ENCODE measurements around the gene KCNC2. TPM values are rescaled to one million over a fixed set of nuclear protein-coding genes. Genes with fewer than 3 reads are reported as not detected.

KCNC2 gene
- total and polyA plus RNA-seq, 2 donors from 2014 or later = not detected

- FAIRE-seq = no peak
- Histone ChIP-seq H3K9me3 (ENCODE audit: control insufficient read depth in 2 of 3, insufficient read depth in 1 of 3, low read length in 3 of 3) (no peaks in the 10 kb centered on the region), H3K4me3 (ENCODE audit: low read length in 3 of 3) (no peak overlapping the region), H3K27me3 (ENCODE audit: control insufficient read depth, insufficient read depth, low read length) (no peaks in the 10 kb centered on the region), H3K4me1 (ENCODE audit: control insufficient read depth in 2 of 3, insufficient read depth in 2 of 3, low read depth in 1 of 3, low read length in 3 of 3) (no peaks in the 10 kb centered on the region), H3K27ac (ENCODE audit: low read depth in 2 of 2, low read length in 2 of 2) (no peak overlapping the region), H3K9ac (ENCODE audit: low read length in 3 of 3) (no peak overlapping the region), H3K36me3 (ENCODE audit: control insufficient read depth in 2 of 3, insufficient read depth in 3 of 3, low read length in 3 of 3) (no peaks in the 10 kb centered on the region)
- no peak for DNase-seq
- no peak for TF ChIP-seq CTCF (IDR thresholded peaks at IDR 0.05; ENCODE audit: borderline replicate concordance, extremely low read depth, insufficient read depth)
- intact Hi-C loops (cut with DNase I) = no loop called here
These were observed 46.8 kb downstream of the KCNC2 start for GRCh38 chr12:75162845-75163244.

- no peaks in the 10 kb centered on the region for H3K27me3 ChIP-seq (ENCODE audit: control insufficient read depth, insufficient read depth, low read length)
- H3K4me1 ChIP-seq (ENCODE audit: control insufficient read depth in 2 of 3, insufficient read depth in 2 of 3, low read depth in 1 of 3, low read length in 3 of 3) = no peaks in the 10 kb centered on the region
- no peak overlapping the region for H3K4me3 ChIP-seq (ENCODE audit: low read length in 3 of 3)
- intact Hi-C loops (cut with DNase I) = no loop called here
- DNase-seq = peak in 2 of 5 donors; percentile 51 to 56
- no peak overlapping the region for H3K9ac ChIP-seq (ENCODE audit: low read length in 3 of 3)
- FAIRE-seq = no peak
- H3K27ac ChIP-seq (ENCODE audit: low read depth in 2 of 2, low read length in 2 of 2) = no peak overlapping the region
- H3K36me3 ChIP-seq (ENCODE audit: control insufficient read depth in 2 of 3, insufficient read depth in 3 of 3, low read length in 3 of 3) = no peaks in the 10 kb centered on the region
- TF ChIP-seq CTCF (IDR thresholded peaks at IDR 0.05; ENCODE audit: borderline replicate concordance, extremely low read depth, insufficient read depth) = no peak
- no peaks in the 10 kb centered on the region for H3K9me3 ChIP-seq (ENCODE audit: control insufficient read depth in 2 of 3, insufficient read depth in 1 of 3, low read length in 3 of 3)
These were observed 48.2 kb downstream of the KCNC2 start for GRCh38 chr12:75161488-75161887.

GRCh38 chr12:75157385-75157784, 52.3 kb downstream of the KCNC2 start:
- Histone ChIP-seq H3K4me3 (ENCODE audit: low read length in 3 of 3) (no peak overlapping the region), H3K27ac (ENCODE audit: low read depth in 2 of 2, low read length in 2 of 2) (no peak overlapping the region), H3K4me1 (ENCODE audit: control insufficient read depth in 2 of 3, insufficient read depth in 2 of 3, low read depth in 1 of 3, low read length in 3 of 3) (no peaks in the 10 kb centered on the region), H3K9me3 (ENCODE audit: control insufficient read depth in 2 of 3, insufficient read depth in 1 of 3, low read length in 3 of 3) (no peaks in the 10 kb centered on the region), H3K9ac (ENCODE audit: low read length in 3 of 3) (no peak overlapping the region), H3K27me3 (ENCODE audit: control insufficient read depth, insufficient read depth, low read length) (no peaks in the 10 kb centered on the region), H3K36me3 (ENCODE audit: control insufficient read depth in 2 of 3, insufficient read depth in 3 of 3, low read length in 3 of 3) (no peaks in the 10 kb centered on the region)
- no peak for TF ChIP-seq CTCF (IDR thresholded peaks at IDR 0.05; ENCODE audit: borderline replicate concordance, extremely low read depth, insufficient read depth)
- FAIRE-seq (no peak), DNase-seq (no peak)
- intact Hi-C loops (cut with DNase I) = no loop called here

GRCh38 chr12:75155962-75156361, 53.7 kb downstream of the KCNC2 start:
- Histone ChIP-seq H3K4me3 (ENCODE audit: low read length in 3 of 3) (no peak overlapping the region), H3K9ac (ENCODE audit: low read length in 3 of 3) (no peak overlapping the region), H3K9me3 (ENCODE audit: control insufficient read depth in 2 of 3, insufficient read depth in 1 of 3, low read length in 3 of 3) (no peaks in the 10 kb centered on the region), H3K4me1 (ENCODE audit: control insufficient read depth in 2 of 3, insufficient read depth in 2 of 3, low read depth in 1 of 3, low read length in 3 of 3) (no peaks in the 10 kb centered on the region), H3K27ac (ENCODE audit: low read depth in 2 of 2, low read length in 2 of 2) (no peak overlapping the region), H3K36me3 (ENCODE audit: control insufficient read depth in 2 of 3, insufficient read depth in 3 of 3, low read length in 3 of 3) (no peaks in the 10 kb centered on the region), H3K27me3 (ENCODE audit: control insufficient read depth, insufficient read depth, low read length) (no peaks in the 10 kb centered on the region)
- intact Hi-C loops (cut with DNase I) = no loop called here
- FAIRE-seq = no peak
- no peak for TF ChIP-seq CTCF (IDR thresholded peaks at IDR 0.05; ENCODE audit: borderline replicate concordance, extremely low read depth, insufficient read depth)
- DNase-seq = no peak
